Kidney (tissue), 14 donors: ENCODE data around the gene ARHGEF40. TPM values are rescaled to one million over a fixed set of nuclear protein-coding genes. Genes with fewer than 3 reads are reported as not detected.

Source experiments
- DNase-seq, 5 donors: peaks; one replicate each; pipeline ENCODE4 v3.0.0-alpha.2; 2013 to 2020
- FAIRE-seq: peaks from 2 replicates; lab custom pipeline; 2012; peaks lifted over from hg19 to GRCh38; lab: Jason Lieb, UNC
- H3K27ac ChIP-seq, 2 donors: one replicate each; pipeline ENCODE4 v1.7.0; 2013; ENCODE audit warnings: low read depth in 2 of 2, low read length in 2 of 2, inconsistent platforms in 1 of 2
- H3K27me3 ChIP-seq: one replicate; pipeline ENCODE4 v1.7.1; 2013; ENCODE audit warnings: low read length, inconsistent platforms; ENCODE audit not compliant: control insufficient read depth, insufficient read depth
- H3K36me3 ChIP-seq, 3 donors: one replicate each; pipeline versions ENCODE4 v1.7.0 to v1.7.1; 2013; ENCODE audit warnings: low read length in 3 of 3, control low read depth in 1 of 3, inconsistent platforms in 1 of 3; ENCODE audit not compliant: insufficient read depth in 3 of 3, control insufficient read depth in 2 of 3
- H3K4me1 ChIP-seq, 3 donors: one replicate each; pipeline versions ENCODE4 v1.7.0 to v1.7.1; 2013; ENCODE audit warnings: low read length in 3 of 3, inconsistent platforms in 1 of 3, low read depth in 1 of 3; ENCODE audit not compliant: control insufficient read depth in 2 of 3, insufficient read depth in 2 of 3
- H3K4me3 ChIP-seq, 3 donors: one replicate each; pipeline versions ENCODE4 v1.7.0 to v1.8.1; 2013; ENCODE audit warnings: low read length in 3 of 3, control low read depth in 1 of 3, inconsistent platforms in 1 of 3
- H3K9ac ChIP-seq, 3 donors: one replicate each; pipeline versions ENCODE4 v1.7.0 to v1.7.1; 2013; ENCODE audit warnings: low read length in 3 of 3, control low read depth in 1 of 3, inconsistent platforms in 1 of 3
- H3K9me3 ChIP-seq, 3 donors: one replicate each; pipeline versions ENCODE4 v1.7.0 to v1.7.1; 2013; ENCODE audit warnings: low read length in 3 of 3, control low read depth in 1 of 3, inconsistent platforms in 1 of 3; ENCODE audit not compliant: control insufficient read depth in 2 of 3, insufficient read depth in 1 of 3
- CTCF ChIP-seq: IDR thresholded peaks from 3 replicates; pipeline ENCODE4 v1.5.1; 2012; ENCODE audit warnings: mild to moderate bottlenecking, moderate library complexity, borderline replicate concordance; ENCODE audit not compliant: insufficient read depth; ENCODE audit errors: extremely low read depth
- intact Hi-C: fragments of 100-400 bp; cut with DNase I; formaldehyde crosslinking; loops from one replicate; pipeline ENCODE4 v1.11.1; 2022
- polyA plus RNA-seq: library from polyadenylated mRNA; stranded (reverse); fragments of 350-450 nt; fragmentation: Illumina TruSeq; extraction: RNeasy Lipid Tissue Mini Kit (QIAGEN cat#74804); gene quantifications from one replicate; pipeline ENCODE4 v1.2.3, GENCODE V29; 2014; ENCODE audit warnings: low read depth, low replicate concordance; ENCODE audit not compliant: insufficient read depth
- total RNA-seq: library from RNA; stranded (reverse); fragmentation: NEBNext Ultra II Directional; extraction: Animal tissue kit (Norgen Biotek cat#: 25700); gene quantifications from one replicate; pipeline ENCODE4 v1.2.1, GENCODE V29; 2021
- donor health status: control.
- donor health status: control.
- donor health status: control.
- donor health status: control.
- donor health status: control.
- donor health status: DM: yes; HTN: yes; CAD: no.
- donor health status: Normal renal cell carcinoma (clear cell type).

ARHGEF40 gene
- total and polyA plus RNA-seq, 2 donors from 2014 or later: 15.9 to 25.6 TPM

GRCh38 chr14:21033133-21033698 is 36.9 kb upstream of the ARHGEF40 start:
- no peak for DNase-seq
- intact Hi-C loops: no loop called here
- no peak for FAIRE-seq

GRCh38 chr14:21034707-21035106 is 35.4 kb upstream of the ARHGEF40 start, which contains the start of gene RNASE13:
TSS of gene RNASE13 (minus strand) at chr14:21034807. CDS start at chr14:21034288, 519 bp downstream.
- Histone ChIP-seq H3K36me3 (no peaks in the 10 kb centered on the region), H3K4me3 (no peak within 1 kb of the TSS), H3K4me1 (peaks cover 5 to 13% (median 8%) of the 10 kb centered on the region in 3 donors), H3K27me3 (no peaks in the 10 kb centered on the region), H3K9me3 (no peaks in the 10 kb centered on the region), H3K9ac (no peak within 1 kb of the TSS), H3K27ac (no peak within 1 kb of the TSS)
- FAIRE-seq: no peak
- no peak for TF ChIP-seq CTCF
- intact Hi-C loops: no loop called here
- DNase-seq: no peak

More at GRCh38 chr14:21033133-21033698, 36.9 kb upstream of the ARHGEF40 start:
- no peak overlapping the region for H3K27ac ChIP-seq
- H3K4me1 ChIP-seq: peaks cover 0 to 2% (median 0%) of the 10 kb centered on the region in 3 donors
- H3K36me3 ChIP-seq: no peaks in the 10 kb centered on the region
- H3K4me3 ChIP-seq: no peak overlapping the region
- H3K9me3 ChIP-seq: no peaks in the 10 kb centered on the region
- H3K9ac ChIP-seq: no peak overlapping the region
- TF ChIP-seq CTCF: no peak
- H3K27me3 ChIP-seq: no peaks in the 10 kb centered on the region

GRCh38 chr14:21036751-21037150 is 33.4 kb upstream of the ARHGEF40 start:
- H3K4me3 ChIP-seq: no peak overlapping the region
- FAIRE-seq (no peak), DNase-seq (no peak)
- no peaks in the 10 kb centered on the region for H3K9me3 ChIP-seq
- no peak for TF ChIP-seq CTCF
- H3K27me3 ChIP-seq: no peaks in the 10 kb centered on the region
- H3K4me1 ChIP-seq: peaks cover 7 to 16% (median 11%) of the 10 kb centered on the region in 3 donors
- intact Hi-C loops: no loop called here
- no peak overlapping the region for H3K9ac ChIP-seq
- H3K36me3 ChIP-seq: no peaks in the 10 kb centered on the region
- peak overlapping the region in 1 of 2 donors; percentile 30 for H3K27ac ChIP-seq

- Histone ChIP-seq H3K36me3 (no peaks in the 10 kb centered on the region), H3K27me3 (no peaks in the 10 kb centered on the region), H3K4me1 (peaks cover 7 to 17% (median 11%) of the 10 kb centered on the region in 3 donors), H3K4me3 (no peak overlapping the region), H3K9me3 (no peaks in the 10 kb centered on the region), H3K9ac (no peak overlapping the region), H3K27ac (peak overlapping the region in 1 of 2 donors; percentile 30)
- intact Hi-C loops: no loop called here
- DNase-seq (no peak), FAIRE-seq (no peak)
- no peak for TF ChIP-seq CTCF
Observed at GRCh38 chr14:21037156-21037555, 32.9 kb upstream of the ARHGEF40 start.
